ENCODE data around the gene PPP1R3G. TPM values are rescaled to one million over a fixed set of nuclear protein-coding genes. Genes with fewer than 3 reads are reported as not detected.

Gene PPP1R3G
- total RNA-seq, 2 donors from 2014 or later: 3.7 to 7.3 TPM

DNA sequence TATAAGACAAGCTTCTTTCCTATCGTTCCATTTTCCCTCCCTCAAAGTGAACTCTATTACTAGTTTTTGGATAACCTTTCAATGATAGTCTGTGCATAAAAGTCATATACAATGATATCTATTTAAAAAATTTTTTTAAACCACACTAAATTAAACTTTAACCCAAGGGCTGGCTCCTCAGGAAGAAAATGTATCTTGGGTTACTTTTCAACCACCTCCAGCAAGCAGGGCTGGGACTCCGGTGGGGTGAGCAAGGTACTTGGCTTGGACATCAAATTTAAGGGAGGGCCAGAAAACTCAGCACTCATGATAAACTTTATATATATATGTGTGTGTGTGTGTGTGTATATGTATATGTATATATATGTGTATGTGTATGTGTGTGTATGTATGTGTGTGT is 13.9 kb upstream of the PPP1R3G start:
- Histone ChIP-seq H3K36me3 (no peaks in the 10 kb centered on the region), H3K4me1 (ENCODE audit: control insufficient read depth in 1 of 2, low read depth in 2 of 2) (no peaks in the 10 kb centered on the region), H3K27ac (no peak overlapping the region), H3K9me3 (no peaks in the 10 kb centered on the region), H3K27me3 (replicated peaks; ENCODE audit: insufficient read depth) (no peaks in the 10 kb centered on the region), H3K4me3 (no peak overlapping the region)
- TF ChIP-seq, protein P1, sequence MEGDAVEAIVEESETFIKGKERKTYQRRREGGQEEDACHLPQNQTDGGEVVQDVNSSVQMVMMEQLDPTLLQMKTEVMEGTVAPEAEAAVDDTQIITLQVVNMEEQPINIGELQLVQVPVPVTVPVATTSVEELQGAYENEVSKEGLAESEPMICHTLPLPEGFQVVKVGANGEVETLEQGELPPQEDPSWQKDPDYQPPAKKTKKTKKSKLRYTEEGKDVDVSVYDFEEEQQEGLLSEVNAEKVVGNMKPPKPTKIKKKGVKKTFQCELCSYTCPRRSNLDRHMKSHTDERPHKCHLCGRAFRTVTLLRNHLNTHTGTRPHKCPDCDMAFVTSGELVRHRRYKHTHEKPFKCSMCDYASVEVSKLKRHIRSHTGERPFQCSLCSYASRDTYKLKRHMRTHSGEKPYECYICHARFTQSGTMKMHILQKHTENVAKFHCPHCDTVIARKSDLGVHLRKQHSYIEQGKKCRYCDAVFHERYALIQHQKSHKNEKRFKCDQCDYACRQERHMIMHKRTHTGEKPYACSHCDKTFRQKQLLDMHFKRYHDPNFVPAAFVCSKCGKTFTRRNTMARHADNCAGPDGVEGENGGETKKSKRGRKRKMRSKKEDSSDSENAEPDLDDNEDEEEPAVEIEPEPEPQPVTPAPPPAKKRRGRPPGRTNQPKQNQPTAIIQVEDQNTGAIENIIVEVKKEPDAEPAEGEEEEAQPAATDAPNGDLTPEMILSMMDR (IDR thresholded peaks at IDR 0.05): no peak
- DNase-seq (ENCODE audit: low spot score): no peak
- no peak for ATAC-seq (ENCODE audit: insufficient number of reproducible peaks, low FRiP score, low read depth)

DNA sequence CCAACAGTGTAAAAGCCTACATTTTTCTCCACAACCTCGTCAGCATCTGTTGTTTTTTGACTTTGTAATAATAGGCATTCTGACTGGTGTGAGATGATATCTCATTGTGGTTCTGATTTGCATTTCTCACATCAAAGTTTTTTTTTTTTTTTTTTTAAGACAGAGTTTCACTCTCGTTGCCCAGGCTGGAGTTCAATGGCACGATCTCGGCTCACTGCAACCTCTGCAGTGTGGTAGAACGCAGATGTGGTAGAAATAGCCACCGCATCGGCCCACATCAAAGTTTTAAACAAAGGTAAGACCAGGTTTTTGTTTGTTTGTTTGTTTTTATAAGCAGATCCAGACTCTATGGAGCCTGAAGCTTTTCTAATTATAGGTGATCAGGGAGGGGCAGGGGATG is 12.7 kb upstream of the PPP1R3G start:
- ATAC-seq (ENCODE audit: insufficient number of reproducible peaks, low FRiP score, low read depth) (no peak), DNase-seq (ENCODE audit: low spot score) (no peak)
- Histone ChIP-seq H3K9me3 (no peaks in the 10 kb centered on the region), H3K27ac (no peak overlapping the region), H3K27me3 (replicated peaks; ENCODE audit: insufficient read depth) (no peaks in the 10 kb centered on the region), H3K4me3 (no peak overlapping the region), H3K36me3 (no peaks in the 10 kb centered on the region), H3K4me1 (ENCODE audit: control insufficient read depth in 1 of 2, low read depth in 2 of 2) (no peaks in the 10 kb centered on the region)
- TF ChIP-seq, protein P1 (IDR thresholded peaks at IDR 0.05): no peak

DNA sequence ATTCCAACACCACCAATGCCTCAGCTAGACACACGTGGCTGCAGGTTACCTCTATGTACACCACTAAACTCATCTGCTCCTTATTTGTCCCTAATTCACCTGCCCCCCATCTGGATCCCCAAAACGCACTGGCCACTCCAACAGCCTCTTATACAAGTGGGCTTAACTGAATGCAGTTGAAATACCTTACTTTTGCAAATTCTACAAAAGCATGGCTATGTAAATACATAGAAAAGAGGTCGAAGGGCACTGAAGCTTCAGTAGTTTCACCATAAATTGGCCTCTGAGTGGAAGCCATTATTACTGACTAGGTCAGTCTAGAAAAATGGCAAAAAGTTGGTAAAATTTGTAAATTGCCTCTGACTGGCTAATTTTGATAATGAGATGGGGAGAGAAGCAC is 11.1 kb upstream of the PPP1R3G start:
- Histone ChIP-seq H3K27ac (no peak overlapping the region), H3K27me3 (replicated peaks; ENCODE audit: insufficient read depth) (no peaks in the 10 kb centered on the region), H3K9me3 (no peaks in the 10 kb centered on the region), H3K36me3 (no peaks in the 10 kb centered on the region), H3K4me1 (ENCODE audit: control insufficient read depth in 1 of 2, low read depth in 2 of 2) (no peaks in the 10 kb centered on the region), H3K4me3 (no peak overlapping the region)
- no peak for ATAC-seq (ENCODE audit: insufficient number of reproducible peaks, low FRiP score, low read depth)
- TF ChIP-seq, protein P1 (IDR thresholded peaks at IDR 0.05): no peak
- DNase-seq (ENCODE audit: low spot score): no peak

DNA sequence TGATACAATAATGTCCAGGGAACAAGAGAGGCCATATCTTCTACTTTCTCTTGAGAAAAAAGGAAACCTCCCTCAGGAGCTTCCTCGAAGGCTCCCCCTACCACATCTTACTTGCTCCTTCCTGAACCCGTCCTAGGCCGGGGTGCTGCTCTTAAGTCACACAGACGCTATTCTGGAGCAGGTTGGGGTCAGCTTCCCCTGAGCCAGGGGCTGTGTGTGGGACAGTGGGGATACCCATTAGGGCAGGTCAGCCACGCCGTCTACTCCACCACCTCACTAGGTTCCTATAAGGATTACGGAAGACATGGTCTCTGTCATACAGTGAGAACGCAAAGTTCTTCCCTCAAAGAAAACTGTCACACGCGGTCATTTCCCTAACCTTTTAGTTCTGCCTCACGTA is 8.2 kb upstream of the PPP1R3G start:
- no peak overlapping the region for H3K4me3 ChIP-seq
- no peak overlapping the region for H3K27ac ChIP-seq
- H3K27me3 ChIP-seq (replicated peaks; ENCODE audit: insufficient read depth): no peaks in the 10 kb centered on the region
- TF ChIP-seq, protein P1 (IDR thresholded peaks at IDR 0.05): no peak
- H3K9me3 ChIP-seq: no peaks in the 10 kb centered on the region
- ATAC-seq (ENCODE audit: insufficient number of reproducible peaks, low FRiP score, low read depth): no peak
- H3K36me3 ChIP-seq: no peaks in the 10 kb centered on the region
- no peak for DNase-seq (ENCODE audit: low spot score)
- no peaks in the 10 kb centered on the region for H3K4me1 ChIP-seq (ENCODE audit: control insufficient read depth in 1 of 2, low read depth in 2 of 2)

DNA sequence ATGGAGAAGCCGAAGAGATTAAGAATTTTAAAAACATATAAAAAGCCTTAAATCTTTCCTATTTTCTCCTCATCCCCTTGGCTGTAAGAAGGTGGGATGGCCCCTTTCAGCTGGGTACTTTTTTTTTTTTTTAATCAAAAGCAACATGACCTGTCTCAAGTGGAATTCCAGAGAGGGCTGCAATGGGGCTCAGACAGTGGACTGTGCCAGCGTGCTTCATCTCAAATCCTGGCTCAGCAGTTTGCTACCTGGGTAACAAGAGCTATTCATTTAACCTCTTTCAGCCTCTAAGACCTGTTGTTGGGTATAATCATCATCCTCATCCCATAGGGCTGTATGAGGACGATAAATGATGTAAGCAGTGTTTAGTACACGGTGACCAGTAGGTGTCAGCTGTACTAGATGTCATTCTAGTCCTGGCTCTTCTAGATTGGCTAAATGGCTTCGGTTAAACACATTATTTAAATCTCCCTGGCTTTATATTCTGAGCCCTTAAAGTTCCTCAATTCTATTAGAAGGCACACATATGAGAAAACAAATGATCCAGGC is 6.9 kb upstream of the PPP1R3G start:
- Histone ChIP-seq H3K9me3 (no peaks in the 10 kb centered on the region), H3K27me3 (replicated peaks; ENCODE audit: insufficient read depth) (no peaks in the 10 kb centered on the region), H3K4me1 (ENCODE audit: control insufficient read depth in 1 of 2, low read depth in 2 of 2) (no peaks in the 10 kb centered on the region), H3K36me3 (no peaks in the 10 kb centered on the region), H3K4me3 (no peak overlapping the region), H3K27ac (no peak overlapping the region)
- TF ChIP-seq, protein P1 (IDR thresholded peaks at IDR 0.05): no peak
- no peak for DNase-seq (ENCODE audit: low spot score)
- ATAC-seq (ENCODE audit: insufficient number of reproducible peaks, low FRiP score, low read depth): no peak

Data from thoracic aorta (tissue), 2 donors.